OCI-LY7 (cell line): ENCODE data around the gene TMPRSS11B. TPM values are rescaled to one million over a fixed set of nuclear protein-coding genes. Genes with fewer than 3 reads are reported as not detected.

Experiments used
- BruUV-seq: library from RNA; stranded (reverse); fragments of 400-500 nt; replicated peaks from 2 replicates; lab custom pipeline; 2021; lab: Mats Ljungman, UMichigan
- CTCF ChIA-PET: fragments of 300-600 bp; sonication (Branson Sonifier 250); formaldehyde crosslinking; loops from one replicate; lab custom pipeline; 2022; ENCODE audit warnings: antibody characterized with exemption; ENCODE audit not compliant: unreplicated experiment; lab: Charles Lee
- POLR2A ChIA-PET: fragments of 300-600 bp; sonication (Branson Sonifier 250); formaldehyde crosslinking; loops from one replicate; lab custom pipeline; 2022; ENCODE audit warnings: antibody characterized with exemption; lab: Charles Lee
- DNase-seq: peaks from one replicate; pipeline ENCODE4 v3.0.0-alpha.2; 2015; ENCODE audit warnings: low spot score
- H2AFZ ChIP-seq: fragments of 200-600 bp; sonication (generic), shearing (Covaris generic); 2 replicates; pipeline ENCODE4 v1.6.1; 2014; ENCODE audit warnings: mild to moderate bottlenecking, antibody characterized with exemption, low read length, moderate library complexity
- H3K27ac ChIP-seq: fragments of 200-600 bp; sonication (generic); 2 replicates; pipeline ENCODE4 v1.5.1; 2014; ENCODE audit warnings: mixed run types, low read depth, mild to moderate bottlenecking, moderate library complexity, low read length, inconsistent platforms; ENCODE audit not compliant: poor library complexity, severe bottlenecking
- H3K36me3 ChIP-seq: fragments of 200-600 bp; sonication (generic); 2 replicates; pipeline ENCODE4 v1.6.1; 2014; ENCODE audit warnings: mild to moderate bottlenecking, antibody characterized with exemption, low read length, moderate library complexity, mixed read lengths; ENCODE audit not compliant: insufficient read depth
- H3K4me1 ChIP-seq: fragments of 200-600 bp; sonication (generic); 2 replicates; pipeline ENCODE4 v1.5.1; 2014; ENCODE audit warnings: mild to moderate bottlenecking, low read length; ENCODE audit not compliant: insufficient read depth, poor library complexity, severe bottlenecking
- H3K4me2 ChIP-seq: fragments of 200-600 bp; sonication (generic); 2 replicates; pipeline ENCODE4 v1.6.1; 2014; ENCODE audit warnings: mild to moderate bottlenecking, low read length
- H3K4me3 ChIP-seq: fragments of 200-600 bp; sonication (generic); 2 replicates; pipeline ENCODE4 v1.5.1; 2014; ENCODE audit warnings: mild to moderate bottlenecking, low read depth, low read length; ENCODE audit not compliant: poor library complexity, severe bottlenecking
- H3K79me2 ChIP-seq: fragments of 200-600 bp; sonication (generic); 2 replicates; pipeline ENCODE4 v1.6.1; 2016; ENCODE audit warnings: low read depth, mild to moderate bottlenecking, low read length, moderate library complexity, mixed read lengths; ENCODE audit not compliant: insufficient read depth
- H3K9me2 ChIP-seq: fragments of 200-600 bp; sonication (generic); 2 replicates; pipeline ENCODE4 v1.6.1; 2016; ENCODE audit warnings: mild to moderate bottlenecking, low read length, mixed read lengths; ENCODE audit not compliant: insufficient read depth
- H3K9me3 ChIP-seq: fragments of 200-600 bp; sonication (generic); 2 replicates; pipeline ENCODE4 v1.6.1; 2014; ENCODE audit warnings: mild to moderate bottlenecking, mixed run types, low read length, mixed read lengths
- H4K20me1 ChIP-seq: fragments of 200-600 bp; sonication (generic); 2 replicates; pipeline ENCODE4 v1.6.1; 2014; ENCODE audit warnings: mild to moderate bottlenecking, antibody characterized with exemption, low read length, moderate library complexity, mixed read lengths; ENCODE audit not compliant: insufficient read depth
- CTCF ChIP-seq: fragments of 200-600 bp; sonication (generic); conservative IDR thresholded peaks from 2 replicates; pipeline ENCODE4 v1.5.1; 2014; ENCODE audit warnings: mild to moderate bottlenecking, antibody characterized with exemption, low read length, moderate library complexity, mixed read lengths
- EZH2phosphoT487 ChIP-seq: fragments of 200-600 bp; sonication (generic); IDR thresholded peaks from 2 replicates; pipeline ENCODE4 v1.6.1; 2018; ENCODE audit warnings: low read depth, borderline replicate concordance, mild to moderate bottlenecking, mixed run types, antibody characterized with exemption, low read length, moderate library complexity, mixed read lengths
- intact Hi-C: fragments of 100-400 bp; cut with micrococcal nuclease; formaldehyde crosslinking; loops from one replicate; pipeline ENCODE4 v1.10.0; 2022; ENCODE audit not compliant: unreplicated experiment
- total RNA-seq, 2 experiments: library from RNA; depleted of rRNA in 1 of 2; stranded (reverse); fragments of >200 nt in 1 of 2; shearing (Covaris generic) in 1 of 2; gene quantifications; 2 replicates each; pipeline ENCODE4 v1.2.3, GENCODE V29; 2014 to 2022

The TMPRSS11B gene
- total RNA-seq, 2 experiments from 2014 or later, result not detected

GRCh38 chr4:68193194-68193593 is 52.3 kb downstream of the TMPRSS11B start:
- Histone ChIP-seq H3K4me1 (no peaks in the 10 kb centered on the region), H3K9me2 (no peaks in the 10 kb centered on the region), H3K27ac (no peak overlapping the region), H2AFZ (no peak overlapping the region), H3K36me3 (no peaks in the 10 kb centered on the region), H3K4me2 (no peak overlapping the region), H3K9me3 (no peaks in the 10 kb centered on the region), H4K20me1 (no peaks in the 10 kb centered on the region), H3K79me2 (no peaks in the 10 kb centered on the region), H3K4me3 (no peak overlapping the region)
- no TSS peak for BruUV-seq
- POLR2A ChIA-PET, result no interaction called here
- intact Hi-C loops, result no loop called here
- CTCF ChIA-PET, result no interaction called here
- no peak for TF ChIP-seq EZH2phosphoT487
- no peak for TF ChIP-seq CTCF
- no peak for DNase-seq

- Histone ChIP-seq H3K36me3 (no peaks in the 10 kb centered on the region), H2AFZ (no peak overlapping the region), H3K79me2 (no peaks in the 10 kb centered on the region), H4K20me1 (no peaks in the 10 kb centered on the region), H3K4me1 (no peaks in the 10 kb centered on the region), H3K4me2 (no peak overlapping the region), H3K9me2 (no peaks in the 10 kb centered on the region), H3K4me3 (no peak overlapping the region), H3K9me3 (no peaks in the 10 kb centered on the region), H3K27ac (no peak overlapping the region)
- no TSS peak for BruUV-seq
- no peak for DNase-seq
- CTCF ChIA-PET, result no interaction called here
- TF ChIP-seq CTCF (no peak), EZH2phosphoT487 (no peak)
- POLR2A ChIA-PET, result no interaction called here
- intact Hi-C loops, result no loop called here
Measured at GRCh38 chr4:68187145-68187544, 58.3 kb downstream of the TMPRSS11B start.

GRCh38 chr4:68184923-68185322 is 60.6 kb downstream of the TMPRSS11B start:
- intact Hi-C loops, result no loop called here
- Histone ChIP-seq H3K79me2 (no peaks in the 10 kb centered on the region), H3K9me2 (no peaks in the 10 kb centered on the region), H3K4me1 (no peaks in the 10 kb centered on the region), H3K36me3 (no peaks in the 10 kb centered on the region), H4K20me1 (no peaks in the 10 kb centered on the region), H2AFZ (no peak overlapping the region), H3K4me3 (no peak overlapping the region), H3K4me2 (no peak overlapping the region), H3K9me3 (no peaks in the 10 kb centered on the region), H3K27ac (no peak overlapping the region)
- BruUV-seq, result no TSS peak
- no peak for DNase-seq
- TF ChIP-seq EZH2phosphoT487 (no peak), CTCF (no peak)
- POLR2A ChIA-PET, result interaction anchor here (0.7 kb wide), 1 partner anchor 1090 kb away, joined by 3 read pairs; no protein-coding TSS in a partner anchor
- CTCF ChIA-PET, result no interaction called here
